Skeletal muscle tissue (tissue), 4 donors: ENCODE data around the gene ZNF853. TPM values are rescaled to one million over a fixed set of nuclear protein-coding genes. Genes with fewer than 3 reads are reported as not detected.
A peak's percentile ranks its signal among the peaks of the same experiment; 100 is the strongest.
"Not testable (repeated sequence)": the region's sequence is repeated elsewhere in the genome, so short reads cannot be mapped to it uniquely, and the experiment has no call there.

ENCODE experiments used
- H3K27ac ChIP-seq: one replicate; pipeline ENCODE4 v1.7.0; 2013; ENCODE audit warnings: mild to moderate bottlenecking, low read depth, low read length, inconsistent platforms
- H3K27me3 ChIP-seq, 3 donors: one replicate each; pipeline ENCODE4 v1.7.0; 2013; ENCODE audit warnings: low read length in 3 of 3; ENCODE audit not compliant: control insufficient read depth in 3 of 3, insufficient read depth in 3 of 3
- H3K36me3 ChIP-seq, 3 donors: one replicate each; pipeline ENCODE4 v1.7.0; 2013; ENCODE audit warnings: low read length in 3 of 3; ENCODE audit not compliant: control insufficient read depth in 3 of 3, insufficient read depth in 3 of 3
- H3K4me1 ChIP-seq, 3 donors: one replicate each; pipeline ENCODE4 v1.7.0; 2013; ENCODE audit warnings: low read length in 3 of 3, mild to moderate bottlenecking in 3 of 3; ENCODE audit not compliant: control insufficient read depth in 3 of 3, insufficient read depth in 3 of 3
- H3K4me3 ChIP-seq, 3 donors: one replicate each; pipeline ENCODE4 v1.7.0; 2013; ENCODE audit warnings: low read length in 3 of 3
- H3K9ac ChIP-seq, 3 donors: one replicate each; pipeline ENCODE4 v1.7.0; 2013; ENCODE audit warnings: low read length in 3 of 3, mild to moderate bottlenecking in 3 of 3, moderate library complexity in 2 of 3, low read depth in 1 of 3
- H3K9me3 ChIP-seq, 3 donors: one replicate each; pipeline ENCODE4 v1.7.0; 2013; ENCODE audit warnings: low read length in 3 of 3; ENCODE audit not compliant: control insufficient read depth in 3 of 3
- total RNA-seq: library from RNA; depleted of rRNA; stranded (reverse); fragments of >200 nt; gene quantifications from one replicate; pipeline ENCODE4 v1.2.3, GENCODE V29; 2014
- donor health status: Osteomylitis.

The ZNF853 gene
- total RNA-seq, 1 donor from 2014 or later = 12.0 TPM

DNA sequence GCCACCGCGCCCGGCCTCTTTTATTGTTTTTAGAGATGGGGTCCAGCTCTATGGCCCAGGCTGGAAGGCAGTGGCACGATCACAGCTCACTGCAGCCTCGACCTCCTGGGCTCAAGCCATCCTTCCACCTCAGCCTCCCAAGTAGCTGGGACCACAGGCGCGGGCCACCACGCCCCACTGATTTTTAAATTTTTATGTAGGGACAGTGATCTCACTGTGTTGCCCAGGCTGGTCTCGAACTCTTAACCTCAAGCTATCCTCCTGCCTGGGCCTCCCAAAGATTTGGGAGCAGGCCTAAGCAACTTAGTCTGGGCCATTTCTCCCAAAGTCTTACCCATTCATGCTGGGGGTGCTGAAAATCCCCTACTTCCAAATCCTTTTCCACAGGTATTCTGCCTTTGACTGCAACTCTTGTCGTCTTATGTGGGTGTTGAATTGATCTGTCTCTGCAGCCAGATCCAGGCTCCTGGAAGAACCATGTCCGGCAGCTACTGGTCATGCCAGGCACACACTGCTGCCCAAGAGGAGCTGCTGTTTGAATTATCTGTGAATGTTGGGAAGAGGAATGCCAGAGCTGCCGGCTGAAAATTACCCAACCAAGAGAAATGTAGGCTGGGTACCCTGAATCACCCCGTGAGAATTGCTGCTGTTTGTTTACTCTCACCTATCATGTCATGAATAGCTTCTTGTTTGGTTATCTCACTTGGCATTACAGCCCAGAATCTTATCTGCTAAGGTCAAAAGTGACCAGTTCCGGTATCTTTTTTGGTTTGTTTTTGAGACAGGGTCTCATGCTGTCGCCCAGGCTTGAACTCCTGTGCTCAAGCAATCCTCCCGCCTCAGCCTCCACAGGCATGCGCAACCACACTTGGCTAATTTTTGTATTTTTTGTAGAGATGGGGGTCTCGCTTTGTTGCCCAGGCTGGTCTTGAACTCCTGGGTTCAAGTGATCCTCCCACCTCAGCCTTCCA is 37.0 kb upstream of the ZNF853 start:
- H3K36me3 ChIP-seq = peaks cover 28 to 32% (median 31%) of the 10 kb centered on the region in 3 donors
- H3K27ac ChIP-seq = peak overlapping the region; percentile 93
- H3K4me3 ChIP-seq = peak overlapping the region in 1 of 3 donors; percentile 83
- H3K27me3 ChIP-seq = peaks cover 0 to 4% (median 2%) of the 10 kb centered on the region in 3 donors
- H3K9me3 ChIP-seq = no peaks in the 10 kb centered on the region
- H3K4me1 ChIP-seq = peaks cover 0 to 8% (median 3%) of the 10 kb centered on the region in 3 donors
- peak overlapping the region in 1 of 3 donors; percentile 92 for H3K9ac ChIP-seq

GRCh38 chr7:6579446-6579845 is 36.0 kb upstream of the ZNF853 start:
- Histone ChIP-seq H3K27me3 (no peaks in the 10 kb centered on the region), H3K27ac (no peak overlapping the region), H3K9ac (no peak overlapping the region), H3K4me1 (peaks cover 0 to 8% (median 3%) of the 10 kb centered on the region in 3 donors), H3K4me3 (no peak overlapping the region), H3K36me3 (peaks cover 35 to 40% (median 38%) of the 10 kb centered on the region in 3 donors), H3K9me3 (no peaks in the 10 kb centered on the region)

DNA sequence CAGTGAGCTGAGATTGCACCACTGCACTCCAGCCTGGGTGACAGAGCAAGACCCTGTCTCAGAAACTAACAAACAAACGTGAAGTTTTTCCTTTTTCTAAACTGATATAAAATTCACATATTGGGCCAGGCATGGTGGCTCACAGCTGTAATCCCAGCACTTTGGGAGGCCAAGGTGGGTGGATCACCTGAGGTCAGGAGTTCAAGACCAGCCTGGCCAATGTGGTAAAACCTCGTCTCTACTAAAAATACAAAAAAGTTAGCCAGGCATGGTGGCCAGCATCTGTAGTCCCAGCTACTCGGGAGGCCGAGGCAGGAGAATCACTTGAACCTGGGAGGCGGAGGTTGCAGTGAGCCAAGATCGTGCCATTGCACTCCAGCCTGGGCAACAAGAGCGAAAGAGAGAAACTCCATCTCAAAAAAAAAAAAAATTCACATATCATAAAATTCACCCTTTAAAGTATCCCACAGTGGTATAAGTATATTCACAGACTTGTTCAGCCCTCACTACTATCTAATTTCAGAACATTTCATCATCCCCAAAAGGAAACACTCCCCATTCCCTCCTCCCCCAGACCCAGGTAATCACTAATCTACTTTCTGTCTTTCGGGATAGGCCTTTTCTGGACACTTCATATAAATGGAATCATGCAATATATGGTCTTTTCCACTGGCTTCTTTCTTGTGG is 29.5 kb upstream of the ZNF853 start:
- H3K4me3 ChIP-seq, H3K27me3 ChIP-seq, H3K9me3 ChIP-seq, H3K27ac ChIP-seq, H3K9ac ChIP-seq: not testable (repeated sequence)
- Histone ChIP-seq H3K4me1 (peaks cover 8 to 12% (median 9%) of the 10 kb centered on the region in 3 donors), H3K36me3 (peaks cover 44 to 63% (median 53%) of the 10 kb centered on the region in 3 donors)

GRCh38 chr7:6588566-6588965 is 26.8 kb upstream of the ZNF853 start:
- Histone ChIP-seq H3K4me1 (peaks cover 15 to 16% (median 15%) of the 10 kb centered on the region in 3 donors), H3K27ac (no peak overlapping the region), H3K27me3 (no peaks in the 10 kb centered on the region), H3K36me3 (peaks cover 26 to 50% (median 39%) of the 10 kb centered on the region in 3 donors), H3K9ac (no peak overlapping the region), H3K4me3 (no peak overlapping the region), H3K9me3 (no peaks in the 10 kb centered on the region)

GRCh38 chr7:6589151-6589828 is 26.1 kb upstream of the ZNF853 start:
- Histone ChIP-seq H3K27me3 (no peaks in the 10 kb centered on the region), H3K27ac (no peak overlapping the region), H3K9me3 (no peaks in the 10 kb centered on the region), H3K4me1 (peaks cover 15 to 16% (median 15%) of the 10 kb centered on the region in 3 donors), H3K9ac (peak overlapping the region in 1 of 3 donors; percentile 91), H3K36me3 (peaks cover 24 to 47% (median 41%) of the 10 kb centered on the region in 3 donors), H3K4me3 (peak overlapping the region; percentile 30 to 96 (median 58))

- Histone ChIP-seq H3K36me3 (peaks cover 24 to 47% (median 40%) of the 10 kb centered on the region in 3 donors), H3K4me1 (peaks cover 15 to 16% (median 15%) of the 10 kb centered on the region in 3 donors), H3K9ac (peak within 1 kb of the TSS; percentile 72 to 91 (median 87)), H3K27me3 (no peaks in the 10 kb centered on the region), H3K4me3 (peak within 1 kb of the TSS; percentile 87 to 96 (median 92)), H3K27ac (peak within 1 kb of the TSS; percentile 54), H3K9me3 (no peaks in the 10 kb centered on the region)
These were observed 25.4 kb upstream of the ZNF853 start, which contains the start of gene INTS15 for GRCh38 chr7:6589829-6590644. TSS of gene INTS15 (plus strand) at chr7:6590021. CDS start at chr7:6590284, 263 bp downstream.

DNA sequence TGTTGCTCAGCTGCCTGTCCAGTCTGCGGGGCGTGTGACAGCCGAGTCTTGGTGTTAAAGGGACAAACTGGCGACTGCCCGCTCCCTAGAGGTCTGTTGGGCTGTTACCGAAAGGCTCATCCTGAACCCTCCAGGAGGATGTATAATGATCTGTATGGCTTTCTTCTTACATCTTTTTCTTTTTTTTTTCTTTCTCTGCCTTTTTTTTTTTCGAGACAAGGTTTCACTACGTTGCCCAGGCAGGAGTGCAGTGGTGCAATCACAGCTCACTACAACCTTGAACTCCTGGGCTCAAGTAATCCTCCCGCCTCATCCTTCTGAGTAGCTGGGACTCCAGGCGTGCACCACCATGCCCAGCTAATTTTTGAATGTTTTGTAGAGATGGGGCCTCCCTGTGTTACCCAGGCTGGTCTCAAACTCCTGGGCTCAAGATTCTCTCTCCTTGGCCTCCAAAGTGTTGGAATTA is 24.7 kb upstream of the ZNF853 start:
- H3K27me3 ChIP-seq = no peaks in the 10 kb centered on the region
- H3K36me3 ChIP-seq = peaks cover 26 to 50% (median 43%) of the 10 kb centered on the region in 3 donors
- peaks cover 15 to 16% (median 15%) of the 10 kb centered on the region in 3 donors for H3K4me1 ChIP-seq
- H3K9ac ChIP-seq = peak overlapping the region; percentile 72 to 91 (median 87)
- peak overlapping the region; percentile 87 to 96 (median 92) for H3K4me3 ChIP-seq
- no peaks in the 10 kb centered on the region for H3K9me3 ChIP-seq
- H3K27ac ChIP-seq = peak overlapping the region; percentile 54

GRCh38 chr7:6600093-6600492 is 15.3 kb upstream of the ZNF853 start:
- no peaks in the 10 kb centered on the region for H3K4me1 ChIP-seq
- H3K27ac ChIP-seq = no peak overlapping the region
- H3K9me3 ChIP-seq = no peaks in the 10 kb centered on the region
- no peak overlapping the region for H3K9ac ChIP-seq
- H3K4me3 ChIP-seq = no peak overlapping the region
- peaks cover 62 to 66% (median 63%) of the 10 kb centered on the region in 3 donors for H3K36me3 ChIP-seq
- H3K27me3 ChIP-seq = no peaks in the 10 kb centered on the region

DNA sequence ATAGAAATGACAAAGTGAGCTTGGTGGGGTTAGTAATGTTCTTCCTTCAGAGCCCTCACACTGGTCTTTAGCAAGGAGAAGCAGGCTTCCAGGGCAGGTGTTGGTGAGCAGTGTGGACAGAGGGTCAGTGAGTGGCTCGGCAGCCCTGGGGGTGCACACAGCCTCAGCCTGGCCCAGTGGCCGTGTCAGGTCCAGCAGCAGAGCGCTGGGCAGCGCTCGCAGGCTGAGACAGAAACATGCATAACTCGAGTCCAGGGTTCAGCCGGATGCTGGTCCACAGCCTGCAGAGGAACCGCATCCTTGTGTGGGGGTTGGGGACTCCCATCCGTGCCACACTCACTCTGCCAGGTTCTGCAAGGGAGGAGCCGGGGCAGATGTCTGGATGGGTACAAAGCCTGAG is 11.0 kb upstream of the ZNF853 start:
- Histone ChIP-seq H3K4me3 (no peak overlapping the region), H3K4me1 (no peaks in the 10 kb centered on the region), H3K9ac (no peak overlapping the region), H3K36me3 (peaks cover 33 to 45% (median 35%) of the 10 kb centered on the region in 3 donors), H3K9me3 (no peaks in the 10 kb centered on the region), H3K27ac (no peak overlapping the region), H3K27me3 (no peaks in the 10 kb centered on the region)
